ENCODE measurements around the gene DTHD1.

The DTHD1 gene

DNA sequence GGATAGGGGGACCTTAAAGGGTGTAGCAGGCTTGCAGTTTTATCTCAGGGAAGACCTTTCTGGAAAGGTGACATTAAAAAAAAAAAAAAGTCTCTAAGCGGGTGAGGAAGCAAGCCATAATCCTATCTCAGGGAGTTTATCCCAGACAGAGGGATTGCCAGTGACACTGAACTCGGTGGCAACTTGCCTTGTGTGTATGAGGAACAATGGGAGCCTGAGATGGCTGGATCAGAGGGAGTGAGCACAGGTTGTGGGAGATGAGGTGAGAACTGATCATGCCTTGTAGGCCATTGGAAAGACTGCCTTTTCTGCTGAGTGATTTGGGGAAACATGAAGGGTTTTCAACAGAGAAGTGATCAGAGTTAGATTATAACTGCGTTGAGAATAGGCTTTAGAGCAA, 31.1 kb downstream of the DTHD1 start:
- TF ChIP-seq Cebpa-rat (IDR thresholded peaks at IDR 0.05): no peak
- Histone ChIP-seq H3K9me3 (peaks cover 9% of the 10 kb centered on the region), H3K4me3 (no peak overlapping the region), H3K36me3 (no peaks in the 10 kb centered on the region), H3K4me1 (peaks cover 69% of the 10 kb centered on the region), H3K27me3 (no peaks in the 10 kb centered on the region), H3K9ac (no peak overlapping the region), H3K27ac (peak overlapping the region; percentile 99), H3K4me2 (peak overlapping the region; percentile 89), H4K20me1 (no peaks in the 10 kb centered on the region)

DNA sequence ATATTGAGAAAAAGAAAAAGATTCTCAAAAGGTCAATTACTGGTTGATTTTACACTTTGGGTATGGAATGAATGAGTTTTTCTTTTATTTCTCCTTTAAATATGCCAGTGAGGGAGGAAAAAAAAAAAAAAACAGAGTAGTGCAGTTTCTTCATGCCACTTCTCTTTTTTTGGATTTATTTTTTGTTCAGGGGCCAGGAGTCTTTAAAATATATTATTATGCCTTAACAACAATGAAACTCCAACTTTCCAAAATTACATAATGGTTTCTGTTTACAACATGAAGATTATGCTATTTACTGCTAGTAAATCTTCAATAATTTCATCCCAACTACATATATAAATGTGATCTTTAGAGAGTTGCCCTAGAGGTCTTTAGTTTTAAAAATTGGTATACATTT, 31.9 kb downstream of the DTHD1 start:
- H3K4me1 ChIP-seq: peaks cover 68% of the 10 kb centered on the region
- TF ChIP-seq Cebpa-rat (IDR thresholded peaks at IDR 0.05): no peak
- no peaks in the 10 kb centered on the region for H3K27me3 ChIP-seq
- peak overlapping the region; percentile 53 for H3K4me2 ChIP-seq
- peak overlapping the region; percentile 99 for H3K27ac ChIP-seq
- peaks cover 9% of the 10 kb centered on the region for H3K9me3 ChIP-seq
- H3K4me3 ChIP-seq: no peak overlapping the region
- no peaks in the 10 kb centered on the region for H3K36me3 ChIP-seq
- no peak overlapping the region for H3K9ac ChIP-seq
- H4K20me1 ChIP-seq: no peaks in the 10 kb centered on the region

DNA sequence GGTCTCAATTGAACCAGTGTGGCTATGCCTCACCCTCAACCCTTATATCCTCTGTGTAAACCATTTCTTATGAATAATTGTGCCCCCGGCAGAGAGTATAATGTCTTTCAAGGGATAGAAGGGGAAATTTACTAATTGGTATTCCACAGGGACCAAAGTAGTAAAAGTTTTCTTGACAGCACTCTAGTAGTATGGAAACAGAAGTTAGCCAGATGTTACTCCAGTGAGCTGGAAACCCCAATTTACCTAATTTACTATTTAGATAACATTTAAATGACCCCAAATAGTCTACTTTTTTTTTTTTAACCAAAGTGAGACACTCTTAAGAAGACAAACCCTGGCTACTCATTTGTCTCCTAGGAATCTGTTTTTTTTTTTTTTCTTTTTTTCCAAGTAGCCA, 32.3 kb downstream of the DTHD1 start:
- TF ChIP-seq Cebpa-rat (IDR thresholded peaks at IDR 0.05): no peak
- Histone ChIP-seq H3K9me3 (peaks cover 10% of the 10 kb centered on the region), H3K4me2 (peak overlapping the region; percentile 53), H3K9ac (no peak overlapping the region), H3K4me1 (peaks cover 64% of the 10 kb centered on the region), H3K27ac (peak overlapping the region; percentile 99), H3K27me3 (no peaks in the 10 kb centered on the region), H3K36me3 (no peaks in the 10 kb centered on the region), H3K4me3 (no peak overlapping the region), H4K20me1 (no peaks in the 10 kb centered on the region)

DNA sequence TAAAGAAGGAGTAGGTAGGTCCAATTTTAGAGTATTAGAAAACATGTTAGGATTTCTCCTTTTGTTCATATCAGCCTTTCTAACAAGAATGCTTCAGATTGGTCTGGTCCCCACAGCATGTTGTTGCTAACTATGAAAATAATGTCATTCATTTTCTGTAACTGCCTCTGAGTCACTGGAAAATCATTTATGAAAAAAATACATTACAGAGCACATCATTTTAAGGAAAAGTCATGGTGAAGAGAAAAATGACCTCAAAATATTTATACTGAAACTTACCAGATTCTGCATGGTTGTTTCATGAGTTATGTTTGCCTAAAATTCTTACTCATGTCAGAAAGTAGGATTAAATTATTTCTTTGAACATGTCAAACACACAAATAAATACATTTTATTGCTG, 35.2 kb downstream of the DTHD1 start:
- Histone ChIP-seq H3K4me2 (no peak overlapping the region), H3K27ac (no peak overlapping the region), H3K9ac (no peak overlapping the region), H3K4me3 (no peak overlapping the region), H3K27me3 (no peaks in the 10 kb centered on the region), H3K36me3 (no peaks in the 10 kb centered on the region), H4K20me1 (no peaks in the 10 kb centered on the region), H3K9me3 (peaks cover 21% of the 10 kb centered on the region), H3K4me1 (peaks cover 46% of the 10 kb centered on the region)
- TF ChIP-seq Cebpa-rat (IDR thresholded peaks at IDR 0.05): no peak

DNA sequence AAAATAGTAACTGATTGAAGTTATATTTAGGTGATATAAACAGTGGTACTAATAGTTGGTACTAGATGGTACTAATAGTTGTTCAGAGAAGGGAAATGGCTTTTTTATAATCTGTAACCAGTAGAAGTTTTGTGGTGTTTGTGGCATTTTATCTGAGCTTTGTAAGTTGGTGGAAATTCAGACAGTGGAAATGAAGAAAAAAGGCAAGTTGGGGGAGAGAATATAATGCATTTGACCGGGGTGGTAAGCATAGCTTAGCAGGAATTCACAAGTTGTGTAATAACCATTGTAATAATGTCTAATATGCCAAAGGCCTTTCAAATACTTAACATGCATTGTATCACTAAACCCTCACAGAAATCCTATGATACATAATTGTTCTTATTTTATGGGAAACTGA, 36.3 kb downstream of the DTHD1 start:
- Histone ChIP-seq H3K4me3 (no peak overlapping the region), H3K4me1 (peaks cover 35% of the 10 kb centered on the region), H3K9ac (no peak overlapping the region), H3K27me3 (no peaks in the 10 kb centered on the region), H3K27ac (no peak overlapping the region), H4K20me1 (no peaks in the 10 kb centered on the region), H3K9me3 (peaks cover 21% of the 10 kb centered on the region), H3K4me2 (peak overlapping the region; percentile 36), H3K36me3 (no peaks in the 10 kb centered on the region)
- TF ChIP-seq Cebpa-rat (IDR thresholded peaks at IDR 0.05): no peak

DNA sequence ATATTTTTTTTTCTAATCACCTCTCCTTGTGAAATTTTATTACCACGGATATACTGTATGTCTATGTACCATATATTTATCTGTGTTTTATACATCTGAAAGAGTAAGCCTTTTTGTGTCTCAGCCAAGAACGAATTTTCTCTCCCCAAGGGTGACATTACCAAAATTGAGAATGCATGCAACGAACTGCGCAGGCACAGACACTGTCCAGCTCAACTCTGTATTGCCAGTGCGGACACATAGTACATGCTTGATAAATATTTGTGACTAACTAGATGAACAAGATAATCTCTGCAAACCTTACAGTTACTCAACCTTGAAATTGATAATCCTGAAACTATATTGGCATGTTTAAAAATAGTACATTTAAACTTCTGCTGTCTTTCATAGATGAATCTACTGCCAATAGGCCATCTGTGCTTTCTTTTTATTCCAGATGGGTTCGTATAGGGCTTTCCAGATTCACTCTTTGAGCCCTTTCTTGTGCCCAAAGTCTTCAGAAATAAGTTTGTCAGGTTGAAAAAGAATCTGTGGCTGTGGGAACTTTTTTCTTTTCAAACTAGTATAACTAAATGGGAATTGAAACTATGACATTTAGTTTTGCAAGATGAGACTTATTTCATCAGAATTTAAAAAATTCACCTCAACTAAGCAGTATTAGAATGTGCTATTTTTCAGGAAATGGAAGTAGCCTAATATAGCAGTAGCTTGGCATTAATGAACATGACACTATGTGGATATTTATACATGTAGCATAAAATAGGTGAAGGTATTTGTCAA, 38.9 kb downstream of the DTHD1 start:
- no peaks in the 10 kb centered on the region for H4K20me1 ChIP-seq
- no peak overlapping the region for H3K27ac ChIP-seq
- H3K4me2 ChIP-seq: no peak overlapping the region
- H3K36me3 ChIP-seq: no peaks in the 10 kb centered on the region
- peaks cover 21% of the 10 kb centered on the region for H3K9me3 ChIP-seq
- no peak for TF ChIP-seq Cebpa-rat (IDR thresholded peaks at IDR 0.05)
- no peaks in the 10 kb centered on the region for H3K27me3 ChIP-seq
- no peak overlapping the region for H3K4me3 ChIP-seq
- H3K4me1 ChIP-seq: peaks cover 35% of the 10 kb centered on the region
- no peak overlapping the region for H3K9ac ChIP-seq

DNA sequence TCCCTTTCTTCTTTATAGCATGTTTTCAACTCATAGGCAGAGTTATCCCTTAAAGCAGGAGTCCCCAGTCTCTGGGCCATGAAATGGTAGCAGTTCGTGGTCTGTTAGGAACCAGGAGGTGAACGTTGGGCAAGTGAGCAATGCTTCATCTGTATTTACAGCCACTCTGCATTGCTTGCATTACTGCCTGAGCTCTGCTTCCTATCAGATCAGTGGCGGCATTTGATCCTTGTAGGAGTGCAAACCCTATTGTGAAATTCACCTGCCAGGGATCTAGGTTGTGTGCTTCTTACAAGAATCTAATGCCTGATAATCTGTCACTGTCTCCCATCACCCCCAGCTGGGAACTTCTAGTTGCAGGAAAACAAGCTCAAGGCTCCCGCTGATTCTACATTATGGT, 39.8 kb downstream of the DTHD1 start:
- TF ChIP-seq Cebpa-rat (IDR thresholded peaks at IDR 0.05): no peak
- Histone ChIP-seq H4K20me1 (no peaks in the 10 kb centered on the region), H3K4me2 (no peak overlapping the region), H3K4me1 (peaks cover 42% of the 10 kb centered on the region), H3K36me3 (no peaks in the 10 kb centered on the region), H3K4me3 (no peak overlapping the region), H3K27me3 (no peaks in the 10 kb centered on the region), H3K9me3 (peaks cover 14% of the 10 kb centered on the region; the same call in 1 of the 2 replicates), H3K27ac (no peak overlapping the region), H3K9ac (no peak overlapping the region)

DNA sequence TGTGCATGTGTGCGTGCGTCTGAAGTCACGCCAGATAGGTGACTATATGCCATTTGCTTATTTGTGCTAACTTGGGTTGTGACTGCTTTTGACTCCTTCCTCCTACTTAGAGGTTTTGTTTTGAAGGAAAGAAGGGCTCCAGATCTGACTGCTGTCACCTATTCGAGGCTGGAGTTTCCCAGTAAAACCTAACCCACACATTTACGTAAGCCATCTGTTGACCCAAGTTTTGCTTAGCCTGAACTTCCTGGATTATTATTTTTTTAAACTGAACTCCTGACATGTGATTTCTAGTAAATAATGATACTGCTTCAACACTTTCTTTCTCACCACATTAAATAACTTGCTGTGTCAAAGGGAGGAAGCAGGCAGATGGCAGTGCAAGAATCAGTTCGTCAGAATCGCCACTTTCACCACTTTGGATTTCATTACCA, 41.5 kb downstream of the DTHD1 start:
- peaks cover 38% of the 10 kb centered on the region for H3K4me1 ChIP-seq
- H3K4me3 ChIP-seq: no peak overlapping the region
- peaks cover 13% of the 10 kb centered on the region; the same call in 1 of the 2 replicates for H3K9me3 ChIP-seq
- H3K27ac ChIP-seq: no peak overlapping the region
- H3K27me3 ChIP-seq: no peaks in the 10 kb centered on the region
- peak overlapping the region; percentile 16; the same call in 1 of the 2 replicates for H3K4me2 ChIP-seq
- no peak overlapping the region for H3K9ac ChIP-seq
- H3K36me3 ChIP-seq: no peaks in the 10 kb centered on the region
- no peaks in the 10 kb centered on the region for H4K20me1 ChIP-seq
- no peak for TF ChIP-seq Cebpa-rat (IDR thresholded peaks at IDR 0.05)

DNA sequence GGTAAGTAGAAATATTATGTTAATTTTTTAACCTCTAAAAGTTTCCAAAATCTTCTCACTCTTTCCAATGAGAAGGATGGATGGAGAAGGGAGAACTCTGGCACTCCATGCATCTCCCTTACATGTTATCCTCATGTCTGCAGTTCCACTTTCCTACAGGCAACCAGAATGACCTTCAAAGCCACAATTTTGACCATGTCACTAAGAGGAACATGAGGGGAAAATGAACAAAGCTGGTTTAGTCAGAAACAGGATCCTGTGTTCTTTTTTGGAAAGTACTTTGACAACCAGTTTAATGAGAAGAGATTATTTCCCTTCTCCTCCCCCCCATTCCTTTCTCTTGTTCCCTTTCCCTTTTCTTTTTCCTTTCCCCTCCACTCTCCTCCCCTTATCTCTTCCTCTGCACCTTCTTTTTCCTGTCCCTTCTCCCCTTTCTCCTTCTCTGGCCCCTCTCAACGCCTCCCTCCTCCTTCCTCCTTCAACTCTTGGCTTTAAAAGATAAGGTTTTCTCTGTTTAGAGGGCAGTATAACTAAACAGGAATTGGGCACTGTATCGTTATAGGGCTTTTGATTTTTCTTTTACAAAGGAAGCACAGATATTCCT, 42.5 kb downstream of the DTHD1 start:
- Histone ChIP-seq H4K20me1 (no peaks in the 10 kb centered on the region), H3K9me3 (peaks cover 9% of the 10 kb centered on the region; the same call in 1 of the 2 replicates), H3K36me3 (no peaks in the 10 kb centered on the region), H3K4me2 (no peak overlapping the region), H3K27me3 (no peaks in the 10 kb centered on the region), H3K9ac (no peak overlapping the region), H3K4me1 (peaks cover 36% of the 10 kb centered on the region), H3K4me3 (no peak overlapping the region), H3K27ac (no peak overlapping the region)
- no peak for TF ChIP-seq Cebpa-rat (IDR thresholded peaks at IDR 0.05)

DNA sequence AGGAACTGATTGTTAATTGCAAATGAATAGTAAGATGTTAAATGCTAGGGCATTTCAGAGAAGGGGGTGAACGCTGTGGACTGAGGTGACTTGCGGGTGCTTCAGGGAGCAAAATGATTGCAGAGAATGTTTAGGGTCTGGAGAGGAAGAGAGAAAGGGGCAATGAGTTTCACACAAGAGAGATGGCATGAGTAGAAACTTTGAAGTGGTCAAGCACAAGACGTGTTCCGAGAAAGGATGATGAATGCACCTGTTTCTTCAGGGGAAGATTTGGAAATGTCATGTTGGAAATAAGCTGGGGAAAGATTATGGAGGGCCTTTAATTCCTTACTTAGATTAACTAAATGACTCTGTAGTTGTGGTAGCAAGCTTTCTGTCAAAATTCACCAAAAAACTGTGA, 43.4 kb downstream of the DTHD1 start:
- no peak overlapping the region for H3K4me3 ChIP-seq
- 0 out of 2 replicates have a peak overlapping the region, but pooled peaks have one; percentile 10 for H3K4me2 ChIP-seq
- H3K27ac ChIP-seq: no peak overlapping the region
- no peak for TF ChIP-seq Cebpa-rat (IDR thresholded peaks at IDR 0.05)
- peaks cover 36% of the 10 kb centered on the region for H3K4me1 ChIP-seq
- H4K20me1 ChIP-seq: no peaks in the 10 kb centered on the region
- H3K27me3 ChIP-seq: no peaks in the 10 kb centered on the region
- no peaks in the 10 kb centered on the region for H3K36me3 ChIP-seq
- 0 out of 2 replicates have a peak, but pooled peaks cover under 1% of the 10 kb centered on the region for H3K9me3 ChIP-seq
- no peak overlapping the region for H3K9ac ChIP-seq

Data from BLaER1 (cell line).